GM18907 (cell line): Measurements from ENCODE around the gene LTO1.

Source experiments
- ATAC-seq: cut with Tn5 transposase; IDR thresholded peaks from one replicate; pipeline ENCODE4 v1.9.1; 2021; ENCODE audit warnings: mild to moderate bottlenecking, moderate library complexity; ENCODE audit not compliant: unreplicated experiment

LTO1 gene

GRCh38 chr11:69647390-69647748 is 27.8 kb downstream of the LTO1 start:
- ATAC-seq, result no peak

DNA sequence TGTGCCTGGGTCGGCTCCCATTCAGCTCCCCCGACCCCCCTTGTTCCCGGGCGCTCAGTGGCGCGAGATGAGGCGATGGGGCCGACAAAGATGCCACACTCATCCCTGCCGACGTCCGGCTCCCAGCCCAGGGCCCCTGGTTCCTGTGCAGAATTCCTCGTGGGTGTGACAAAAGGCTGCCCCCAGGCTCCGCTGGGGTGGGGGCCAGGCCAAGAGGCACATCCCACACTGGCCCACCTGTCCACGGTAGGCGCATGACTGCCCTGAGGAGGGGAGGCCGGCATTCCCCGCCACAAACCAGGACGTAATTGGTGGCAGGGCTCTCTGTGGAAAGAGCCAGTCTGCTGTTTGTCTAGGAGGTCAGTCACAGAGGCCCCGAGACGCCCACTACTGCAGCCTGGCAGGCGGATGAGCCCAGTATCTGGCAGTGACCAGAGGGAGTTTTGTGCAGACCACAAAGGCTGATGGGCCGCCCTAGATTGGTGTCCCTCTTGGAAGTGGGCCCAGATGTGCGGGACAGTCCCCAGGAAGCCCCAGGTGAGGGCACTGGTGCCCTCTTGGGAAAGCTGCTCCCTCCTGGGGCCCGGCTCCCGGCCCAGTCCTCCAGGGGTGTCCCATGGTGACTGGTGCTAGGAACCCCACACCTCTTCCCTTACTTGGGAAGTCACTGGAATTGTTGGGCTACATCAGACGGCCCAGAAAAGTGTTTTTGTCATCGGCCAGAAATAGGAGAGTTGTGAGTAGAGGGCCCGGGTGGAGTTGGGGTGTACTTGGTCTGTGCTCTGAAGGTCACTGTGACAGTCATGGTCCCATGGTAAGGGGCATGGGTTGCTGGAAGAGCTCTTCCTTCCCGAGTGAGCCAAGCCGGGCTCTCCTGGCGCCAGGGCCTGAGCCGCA is 28.4 kb downstream of the LTO1 start:
- ATAC-seq, result no peak

- ATAC-seq, result no peak
Measured at GRCh38 chr11:69645801-69646492, 29.2 kb downstream of the LTO1 start.

- no peak for ATAC-seq
Measured at GRCh38 chr11:69644962-69645675, 30.0 kb downstream of the LTO1 start.

DNA sequence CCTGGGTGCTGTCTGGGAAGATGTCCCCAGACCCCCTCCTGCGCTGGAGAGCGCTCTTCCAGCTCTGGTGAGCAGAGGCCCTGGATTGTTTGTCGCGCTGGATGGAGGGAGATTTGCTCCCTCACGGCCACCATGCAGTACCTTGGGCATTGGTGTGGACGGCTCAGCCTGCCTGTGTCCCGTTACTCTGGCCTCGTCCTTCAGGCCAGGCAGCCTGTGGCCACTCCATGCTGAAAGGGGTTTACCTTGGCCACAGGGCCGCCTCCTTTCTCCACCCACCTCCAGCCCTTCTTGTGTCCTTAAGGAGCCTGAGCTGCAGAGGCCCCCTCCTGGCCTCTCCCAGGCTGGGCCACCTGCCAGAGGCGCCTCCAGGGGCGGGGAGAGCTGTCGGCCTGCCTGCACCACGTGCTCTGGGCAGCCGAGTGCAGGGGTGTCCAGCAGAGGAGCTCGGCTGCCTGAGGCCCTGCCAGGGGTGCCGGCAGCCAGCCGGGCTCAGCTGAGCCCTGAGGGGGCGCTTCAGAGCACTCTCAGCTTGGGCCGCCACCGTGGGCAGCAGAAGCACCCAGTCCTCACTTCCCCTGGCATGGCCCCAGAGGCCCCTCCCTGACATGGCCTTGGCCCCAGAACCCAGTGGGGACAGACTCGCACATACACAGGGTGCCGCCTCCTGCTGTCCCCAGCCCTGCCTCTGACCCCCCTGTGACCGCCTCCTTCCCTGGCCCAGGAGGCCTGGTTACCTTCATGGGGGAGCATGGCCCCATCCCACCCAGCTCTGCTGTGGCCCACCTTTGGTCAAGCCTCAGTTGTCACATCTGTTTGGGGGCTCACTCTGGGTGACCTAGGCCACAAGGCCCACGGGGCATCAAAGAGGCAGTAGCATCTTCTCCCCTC is 30.8 kb downstream of the LTO1 start:
- no peak for ATAC-seq

DNA sequence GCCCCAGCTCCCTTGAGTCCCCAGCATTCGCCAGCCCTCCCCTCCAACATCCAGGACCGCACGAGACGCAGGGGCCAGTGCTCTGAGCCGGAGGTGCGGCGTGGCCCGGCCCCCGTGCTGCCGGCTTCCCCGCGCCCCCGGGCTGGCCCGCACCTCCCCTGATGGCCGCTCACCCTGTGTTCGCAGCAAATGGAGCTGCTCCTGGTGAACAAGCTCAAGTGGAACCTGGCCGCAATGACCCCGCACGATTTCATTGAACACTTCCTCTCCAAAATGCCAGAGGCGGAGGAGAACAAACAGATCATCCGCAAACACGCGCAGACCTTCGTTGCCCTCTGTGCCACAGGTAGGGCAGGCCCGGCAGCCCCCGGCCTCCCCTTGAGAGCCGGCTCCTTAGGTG is 31.5 kb downstream of the LTO1 start:
- ATAC-seq, result no peak

DNA sequence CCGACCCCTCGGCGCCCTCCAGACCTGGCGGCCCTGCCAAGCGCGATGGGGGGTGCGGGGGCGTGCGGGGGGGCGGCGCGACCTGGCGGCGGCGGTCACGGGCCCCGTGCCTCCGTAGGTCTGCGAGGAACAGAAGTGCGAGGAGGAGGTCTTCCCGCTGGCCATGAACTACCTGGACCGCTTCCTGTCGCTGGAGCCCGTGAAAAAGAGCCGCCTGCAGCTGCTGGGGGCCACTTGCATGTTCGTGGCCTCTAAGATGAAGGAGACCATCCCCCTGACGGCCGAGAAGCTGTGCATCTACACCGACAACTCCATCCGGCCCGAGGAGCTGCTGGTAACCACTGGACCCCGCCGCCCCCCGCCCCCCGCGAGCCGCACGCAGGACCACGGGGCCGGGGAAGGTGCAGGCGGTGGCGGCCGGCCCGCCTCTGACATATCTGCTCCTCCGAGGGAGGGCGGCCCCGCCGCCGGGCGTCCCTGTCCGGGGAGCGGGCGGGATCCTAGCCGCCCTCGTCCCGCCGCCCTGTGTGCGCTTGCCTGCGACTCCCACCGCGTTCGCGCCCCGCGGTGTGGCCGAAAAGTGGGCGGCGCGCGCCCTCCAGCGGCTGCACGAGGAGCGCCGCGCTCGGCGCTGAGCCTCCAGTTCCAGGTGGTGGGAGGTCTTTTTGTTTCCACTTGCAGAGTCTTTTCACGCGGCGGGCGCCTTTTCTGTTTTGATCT is 32.1 kb downstream of the LTO1 start:
- no peak for ATAC-seq

DNA sequence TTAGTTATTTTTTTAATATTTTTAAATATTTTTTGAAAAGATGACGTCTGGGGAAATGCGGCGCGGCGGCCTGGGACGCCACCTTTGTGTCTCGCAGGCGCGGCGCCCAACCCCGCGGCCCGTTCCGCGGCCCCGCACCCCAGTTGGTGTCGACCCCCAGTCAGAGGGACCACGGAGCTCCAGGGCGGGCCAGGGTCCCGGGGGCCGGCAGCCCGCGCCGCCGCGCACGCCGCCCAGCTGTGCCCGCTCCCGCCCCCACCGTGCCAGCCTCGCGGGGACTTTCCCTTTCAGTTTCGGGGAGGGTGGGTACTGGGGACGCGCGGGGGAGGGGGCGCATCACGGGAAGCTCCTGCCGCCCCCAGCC is 32.6 kb downstream of the LTO1 start:
- ATAC-seq, result no peak

DNA sequence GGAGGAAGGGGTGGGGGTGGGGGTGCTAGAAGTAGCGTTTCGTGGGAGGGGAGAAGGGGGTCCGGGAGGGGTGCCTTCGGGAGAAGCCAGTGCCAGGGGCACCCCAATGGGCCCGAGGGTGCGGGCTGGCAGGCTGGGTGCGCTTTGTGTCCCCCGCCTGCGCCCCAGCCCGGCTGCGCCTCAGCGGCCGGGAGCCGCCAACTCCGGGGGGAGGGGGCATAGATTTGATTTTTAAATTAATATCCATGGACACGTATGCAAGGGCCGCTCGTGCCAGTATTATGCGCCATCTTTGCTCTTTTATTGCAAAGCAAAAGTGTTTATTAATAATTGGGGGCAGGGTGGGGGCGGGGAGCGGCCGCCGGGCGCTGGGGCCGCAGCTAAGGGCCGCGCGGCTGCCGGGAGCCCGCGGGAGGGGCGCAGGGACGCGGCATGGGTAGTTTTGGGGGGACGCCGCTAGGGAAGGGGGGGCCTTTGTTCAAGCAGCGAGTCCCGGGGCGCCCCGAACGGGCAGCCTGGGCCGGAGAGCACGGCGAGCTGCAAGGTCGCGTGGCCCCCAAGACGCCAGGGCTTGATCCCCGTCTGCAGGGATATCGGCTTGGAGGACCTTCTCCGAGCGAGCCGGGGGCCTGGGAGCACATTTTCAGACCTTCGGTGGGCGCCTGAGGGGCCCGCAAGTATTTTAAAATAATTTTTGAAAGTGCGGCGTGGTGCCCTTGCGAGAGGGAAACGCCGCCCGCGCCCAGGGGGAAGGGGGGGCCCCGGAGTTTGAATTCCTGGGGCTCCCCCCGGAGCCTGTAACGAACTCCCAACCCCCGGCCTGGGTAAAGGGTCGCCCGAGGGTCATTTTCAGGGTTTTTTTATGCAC is 33.2 kb downstream of the LTO1 start:
- no peak for ATAC-seq

- ATAC-seq, result no peak
Measured at GRCh38 chr11:69640995-69641581, 34.1 kb downstream of the LTO1 start, which contains the start of gene CCND1. Gene CCND1, plus strand, starts transcription at chr11:69641156. Its CDS starts 158 bp downstream, at chr11:69641314.

DNA sequence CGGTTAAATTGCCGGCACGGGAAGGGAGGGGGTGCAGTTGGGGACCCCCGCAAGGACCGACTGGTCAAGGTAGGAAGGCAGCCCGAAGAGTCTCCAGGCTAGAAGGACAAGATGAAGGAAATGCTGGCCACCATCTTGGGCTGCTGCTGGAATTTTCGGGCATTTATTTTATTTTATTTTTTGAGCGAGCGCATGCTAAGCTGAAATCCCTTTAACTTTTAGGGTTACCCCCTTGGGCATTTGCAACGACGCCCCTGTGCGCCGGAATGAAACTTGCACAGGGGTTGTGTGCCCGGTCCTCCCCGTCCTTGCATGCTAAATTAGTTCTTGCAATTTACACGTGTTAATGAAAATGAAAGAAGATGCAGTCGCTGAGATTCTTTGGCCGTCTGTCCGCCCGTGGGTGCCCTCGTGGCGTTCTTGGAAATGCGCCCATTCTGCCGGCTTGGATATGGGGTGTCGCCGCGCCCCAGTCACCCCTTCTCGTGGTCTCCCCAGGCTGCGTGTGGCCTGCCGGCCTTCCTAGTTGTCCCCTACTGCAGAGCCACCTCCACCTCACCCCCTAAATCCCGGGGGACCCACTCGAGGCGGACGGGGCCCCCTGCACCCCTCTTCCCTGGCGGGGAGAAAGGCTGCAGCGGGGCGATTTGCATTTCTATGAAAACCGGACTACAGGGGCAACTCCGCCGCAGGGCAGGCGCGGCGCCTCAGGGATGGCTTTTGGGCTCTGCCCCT is 34.7 kb downstream of the LTO1 start:
- ATAC-seq, result no peak

GRCh38 chr11:69639831-69640230 is 35.3 kb downstream of the LTO1 start:
- ATAC-seq, result no peak

- no peak for ATAC-seq
Measured at GRCh38 chr11:69638941-69639681, 36.0 kb downstream of the LTO1 start.

- no peak for ATAC-seq
Measured at GRCh38 chr11:69637941-69638871, 36.9 kb downstream of the LTO1 start.

DNA sequence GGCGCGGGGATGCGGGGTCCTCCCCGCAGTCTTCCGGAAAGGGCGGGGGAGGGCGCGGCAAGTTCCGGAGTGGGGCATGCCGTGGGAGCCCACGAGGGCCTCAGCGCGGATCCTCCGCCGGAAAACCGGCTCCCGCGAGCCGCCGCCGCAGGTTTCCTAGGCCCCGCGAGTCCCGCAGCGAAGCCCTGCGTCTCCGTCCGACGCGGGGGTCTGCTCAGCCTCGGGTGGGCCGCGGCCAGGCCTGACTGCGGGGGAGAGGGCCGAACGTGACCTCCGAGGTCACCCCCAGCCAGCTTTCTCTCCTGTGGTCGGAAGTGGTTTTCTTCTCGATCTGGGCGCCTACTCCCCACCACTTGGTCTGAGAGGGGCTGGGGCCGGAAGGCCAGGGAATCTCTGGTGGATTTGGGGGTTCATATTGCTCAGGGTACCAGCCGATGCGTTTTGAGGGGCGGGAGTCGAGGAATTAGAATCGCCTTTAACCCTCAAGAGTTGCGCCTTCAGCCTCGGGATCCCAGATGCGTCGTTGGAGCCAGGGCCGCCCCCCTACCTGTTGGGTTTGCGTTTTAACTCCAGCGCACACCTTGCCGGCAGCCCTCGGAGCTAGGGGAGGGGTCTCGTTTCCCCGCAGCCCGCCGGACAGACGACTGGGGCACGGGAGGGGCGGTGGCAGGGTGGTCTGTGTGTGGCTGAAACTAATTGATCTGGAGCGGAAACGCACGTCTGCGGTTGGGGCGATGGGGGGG is 37.8 kb downstream of the LTO1 start:
- ATAC-seq, result no peak
